GM18526 (cell line): ENCODE data around the gene COL24A1.

Source experiments
- POLR2A ChIP-seq: IDR thresholded peaks from 3 replicates; pipeline ENCODE4 v1.6.1; 2011; ENCODE audit not compliant: insufficient read length; ENCODE audit errors: extremely low read depth

Gene COL24A1

DNA sequence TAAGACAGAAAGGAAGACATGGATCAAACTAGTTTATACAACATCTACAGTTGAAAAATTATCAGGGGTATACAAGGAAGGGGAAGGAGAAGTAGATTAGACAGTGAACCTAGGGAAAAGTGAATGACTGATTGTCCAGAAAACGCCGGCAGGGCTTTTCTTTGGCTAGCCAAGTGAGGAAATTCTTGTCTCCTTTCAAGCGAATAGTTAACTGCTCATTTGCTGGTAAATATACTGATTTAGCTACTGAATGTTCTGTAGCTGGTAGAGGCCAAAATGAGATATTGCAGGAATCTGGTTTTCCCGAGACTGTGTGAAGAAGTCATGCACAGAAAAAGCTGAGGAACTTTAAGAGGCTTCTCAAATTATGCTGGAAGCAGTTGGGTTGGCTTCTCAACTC lies 319.8 kb downstream of the COL24A1 start:
- no peak for TF ChIP-seq POLR2A

GRCh38 chr1:85830837-85831236 lies 325.7 kb downstream of the COL24A1 start:
- TF ChIP-seq POLR2A = no peak

DNA sequence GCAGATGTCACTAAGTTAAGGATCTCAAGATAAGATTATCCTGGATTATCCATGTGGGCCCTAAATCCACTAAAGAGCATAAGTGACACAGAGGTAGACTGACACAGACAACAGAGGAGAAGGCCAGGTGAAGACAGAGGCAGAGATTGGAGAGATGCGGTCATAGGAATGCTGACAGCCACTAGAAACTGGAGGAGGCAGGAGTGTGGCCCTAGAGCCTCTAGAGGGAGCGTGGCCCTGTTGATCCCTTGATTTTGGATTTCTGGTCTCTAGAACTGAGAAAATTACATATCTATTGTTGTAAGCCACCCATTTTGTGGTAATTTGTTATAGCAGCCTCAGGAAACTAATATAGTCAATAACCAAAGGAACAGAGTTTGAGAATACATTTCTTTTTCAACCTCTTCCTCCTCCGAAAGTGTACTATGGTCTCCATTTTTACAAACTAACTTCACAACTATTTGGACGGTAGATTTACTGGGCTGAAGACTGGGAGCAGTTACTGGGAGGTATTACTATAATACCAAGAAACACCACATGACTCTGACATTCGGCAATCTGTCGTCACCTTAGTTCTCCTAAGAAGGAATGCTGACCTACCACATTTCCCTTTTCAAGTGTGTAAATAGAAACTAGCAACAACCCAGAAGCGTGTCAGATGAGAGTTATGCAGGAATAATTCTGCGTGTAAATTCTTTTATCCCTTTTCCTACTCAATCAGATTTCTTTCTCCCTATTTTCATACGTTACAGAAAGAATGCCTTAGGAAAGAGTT lies 332.3 kb downstream of the COL24A1 start:
- no peak for TF ChIP-seq POLR2A

GRCh38 chr1:85822696-85823095 lies 333.9 kb downstream of the COL24A1 start:
- TF ChIP-seq POLR2A = no peak

GRCh38 chr1:85818371-85818770 lies 338.2 kb downstream of the COL24A1 start:
- TF ChIP-seq POLR2A = no peak

- no peak for TF ChIP-seq POLR2A
These were observed 340.0 kb downstream of the COL24A1 start for GRCh38 chr1:85816606-85817005.

DNA sequence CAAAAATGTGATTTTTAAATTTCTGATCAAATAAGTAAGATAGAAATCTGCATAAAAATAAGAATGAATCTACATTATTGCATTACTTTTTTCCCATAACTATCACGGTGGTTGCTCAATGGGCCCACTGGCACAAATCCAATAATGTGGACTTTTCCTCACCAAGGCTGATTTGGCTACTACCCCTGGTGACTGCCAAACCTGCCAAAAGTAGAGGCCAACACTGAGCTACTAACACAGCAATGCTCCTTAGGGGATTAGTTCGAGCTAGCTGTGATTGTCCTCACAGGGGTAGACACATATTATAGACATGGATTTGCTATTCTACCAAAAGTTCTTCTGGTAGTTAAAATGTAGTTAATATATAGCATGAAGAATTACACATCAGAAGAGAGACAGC lies 340.7 kb downstream of the COL24A1 start:
- TF ChIP-seq POLR2A = no peak

DNA sequence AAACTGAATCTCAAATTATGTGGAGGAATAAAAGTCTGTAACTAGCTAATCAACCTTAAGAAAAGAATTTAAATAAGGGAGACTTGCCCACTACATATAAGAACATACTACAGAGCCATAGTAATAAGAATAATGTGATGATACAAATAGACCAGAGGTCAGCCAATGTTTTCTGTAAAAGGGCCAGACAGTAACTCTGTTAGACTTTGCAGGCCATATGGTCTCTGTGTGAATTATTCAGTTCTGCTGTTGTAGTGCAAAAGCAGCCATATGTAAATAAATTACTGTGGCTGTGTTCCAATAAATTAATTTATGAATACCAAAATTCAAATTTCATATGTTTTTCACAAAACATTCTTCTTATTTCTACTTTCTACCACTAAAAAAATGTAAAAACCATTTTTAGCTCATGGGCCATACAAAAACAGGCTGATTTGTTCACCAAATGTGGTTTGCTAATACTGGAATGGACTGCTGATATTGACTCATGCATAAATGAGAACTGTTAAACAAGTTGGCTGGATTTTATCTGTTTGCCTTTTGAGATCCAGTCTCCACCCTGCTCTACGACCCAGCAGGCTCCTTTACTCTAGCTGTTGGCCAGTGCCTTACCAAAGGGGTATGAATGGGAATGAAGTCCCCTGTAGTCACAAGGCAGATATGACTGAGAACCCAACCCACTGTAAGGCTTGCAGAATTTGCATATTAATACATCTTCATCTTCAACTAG lies 350.2 kb downstream of the COL24A1 start:
- no peak for TF ChIP-seq POLR2A

- TF ChIP-seq POLR2A = no peak
These were observed 355.1 kb downstream of the COL24A1 start for GRCh38 chr1:85801520-85801919.

DNA sequence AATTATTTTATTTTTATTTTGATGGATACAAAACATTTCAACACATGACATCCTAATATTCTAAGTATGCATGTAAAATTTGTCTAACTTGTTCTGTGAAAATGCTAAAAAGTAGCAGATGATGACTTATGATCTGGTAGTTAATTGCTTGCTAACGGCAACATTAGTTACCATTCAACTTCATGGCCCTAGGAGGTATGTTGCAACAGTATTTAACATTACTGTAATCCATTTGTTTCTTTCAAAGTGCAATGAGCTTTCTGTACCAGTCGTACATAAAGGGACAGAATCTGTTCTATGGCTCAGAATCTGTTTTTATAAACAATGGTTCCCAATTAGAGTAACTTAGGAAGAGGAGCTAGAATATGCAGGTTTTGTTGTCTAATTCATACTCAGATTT lies 356.8 kb downstream of the COL24A1 start:
- no peak for TF ChIP-seq POLR2A

DNA sequence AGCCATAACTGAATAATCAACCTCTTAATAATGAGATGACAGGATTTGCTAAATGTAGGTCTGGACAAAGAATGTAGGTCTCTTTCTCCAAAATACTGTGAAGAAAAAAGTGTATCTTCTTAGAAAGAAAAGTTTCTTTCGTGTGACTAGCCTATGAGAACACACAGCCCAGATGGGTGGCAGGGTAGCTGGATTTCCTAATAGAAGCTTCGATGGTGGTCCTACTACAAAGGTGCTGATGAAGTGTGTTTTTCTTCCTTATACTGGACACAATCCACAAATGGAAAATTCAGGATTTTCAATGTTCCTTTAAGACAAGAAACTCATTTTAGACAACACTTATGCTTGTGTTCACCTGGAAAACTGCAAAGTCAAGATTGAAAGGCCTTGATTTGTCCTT lies 358.2 kb downstream of the COL24A1 start:
- no peak for TF ChIP-seq POLR2A

DNA sequence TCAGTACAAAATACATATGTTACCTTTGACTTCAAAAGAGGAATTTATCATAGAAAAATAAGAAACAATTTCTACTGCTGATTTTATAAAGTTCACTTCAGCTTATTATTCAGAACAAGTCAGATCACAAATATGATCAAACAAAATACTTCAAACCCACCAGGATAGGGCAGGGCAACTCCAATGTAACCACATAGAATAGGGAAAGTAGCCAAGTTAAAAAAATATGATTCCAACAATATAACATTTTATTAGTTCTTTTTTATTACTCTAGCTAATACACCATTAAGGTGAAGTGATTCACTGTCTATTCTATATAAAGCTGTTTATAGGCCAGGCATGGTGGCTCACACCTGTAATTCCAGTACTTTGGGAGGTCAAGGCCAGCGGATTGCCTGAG lies 393.8 kb downstream of the COL24A1 start:
- no peak for TF ChIP-seq POLR2A

GRCh38 chr1:85756864-85757263 lies 399.7 kb downstream of the COL24A1 start:
- no peak for TF ChIP-seq POLR2A

GRCh38 chr1:85748120-85748519 lies 408.5 kb downstream of the COL24A1 start:
- no peak for TF ChIP-seq POLR2A

DNA sequence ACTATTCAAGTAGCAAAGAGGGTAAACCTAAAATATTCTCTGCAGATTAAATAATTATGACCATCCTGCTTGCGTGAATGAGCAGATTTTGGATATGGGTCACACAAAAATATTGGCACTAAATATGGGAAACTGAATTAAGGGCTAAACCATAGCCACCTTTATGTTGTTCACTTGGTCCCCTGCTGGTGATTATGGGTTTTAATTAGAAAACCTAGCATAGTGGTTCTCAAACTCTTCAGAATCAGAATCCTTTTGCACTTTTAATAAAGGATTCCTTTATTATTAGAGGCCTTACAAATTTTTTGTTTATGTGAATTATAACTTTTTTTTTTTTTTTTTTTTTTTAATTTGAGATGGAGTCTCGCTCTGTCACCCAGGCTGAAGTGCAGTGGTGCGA lies 409.8 kb downstream of the COL24A1 start:
- no peak for TF ChIP-seq POLR2A

DNA sequence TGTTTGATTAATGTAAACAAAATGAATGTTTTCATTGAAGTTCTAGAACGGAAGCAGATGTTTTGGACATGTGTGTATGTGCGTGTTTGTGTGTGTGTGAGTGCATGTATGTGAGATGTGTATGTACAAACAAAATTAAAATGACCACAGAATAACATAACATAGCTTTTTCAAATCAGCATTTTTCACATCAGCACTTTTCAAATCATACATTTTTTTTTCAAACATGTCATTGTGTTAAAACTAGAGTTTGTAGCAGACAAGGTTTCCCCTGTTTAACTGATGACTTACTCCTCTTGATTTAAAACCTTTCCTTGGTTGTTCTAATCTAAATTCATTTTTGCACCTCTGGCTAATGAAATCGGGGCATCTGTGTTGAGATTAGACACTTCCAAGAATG lies 412.8 kb downstream of the COL24A1 start:
- no peak for TF ChIP-seq POLR2A

GRCh38 chr1:85734931-85735330 lies 421.6 kb downstream of the COL24A1 start:
- TF ChIP-seq POLR2A = no peak

- no peak for TF ChIP-seq POLR2A
These were observed 437.8 kb downstream of the COL24A1 start for GRCh38 chr1:85718678-85719340.
